Gastrocnemius medialis (tissue), 4 donors: ENCODE results near the gene DOCK3.

Experiments
- CTCF ChIP-seq, 5 experiments: fragments of 450-650 bp in 3 of 5; fragments of 200-600 bp in 2 of 5; sonication (generic) in 2 of 5; IDR thresholded peaks in 4 of 5; conservative IDR thresholded peaks in 1 of 5; 1 replicate in 4 of 5; 2 replicates in 1 of 5; pipeline ENCODE4 v1.5.1; 2016 to 2019; ENCODE audit warnings: antibody characterized with exemption in 5 of 5, mild to moderate bottlenecking in 3 of 5, moderate library complexity in 3 of 5
- POLR2A ChIP-seq, 2 donors: fragments of 450-650 bp; IDR thresholded peaks; one replicate each; pipeline ENCODE4 v1.6.1; 2017; ENCODE audit warnings: antibody characterized with exemption in 2 of 2, mild to moderate bottlenecking in 2 of 2, moderate library complexity in 2 of 2

- TF ChIP-seq CTCF (IDR thresholded peaks at IDR 0.05 in 4 of 5, conservative IDR thresholded peaks at IDR 0.05 in 1 of 5): no peak
- no peak for TF ChIP-seq POLR2A (IDR thresholded peaks at IDR 0.05)
These were observed 62.6 kb downstream of the DOCK3 start for GRCh38 chr3:50737193-50737905.
